ENCODE results near the gene SDR39U1.

SDR39U1 gene

DNA sequence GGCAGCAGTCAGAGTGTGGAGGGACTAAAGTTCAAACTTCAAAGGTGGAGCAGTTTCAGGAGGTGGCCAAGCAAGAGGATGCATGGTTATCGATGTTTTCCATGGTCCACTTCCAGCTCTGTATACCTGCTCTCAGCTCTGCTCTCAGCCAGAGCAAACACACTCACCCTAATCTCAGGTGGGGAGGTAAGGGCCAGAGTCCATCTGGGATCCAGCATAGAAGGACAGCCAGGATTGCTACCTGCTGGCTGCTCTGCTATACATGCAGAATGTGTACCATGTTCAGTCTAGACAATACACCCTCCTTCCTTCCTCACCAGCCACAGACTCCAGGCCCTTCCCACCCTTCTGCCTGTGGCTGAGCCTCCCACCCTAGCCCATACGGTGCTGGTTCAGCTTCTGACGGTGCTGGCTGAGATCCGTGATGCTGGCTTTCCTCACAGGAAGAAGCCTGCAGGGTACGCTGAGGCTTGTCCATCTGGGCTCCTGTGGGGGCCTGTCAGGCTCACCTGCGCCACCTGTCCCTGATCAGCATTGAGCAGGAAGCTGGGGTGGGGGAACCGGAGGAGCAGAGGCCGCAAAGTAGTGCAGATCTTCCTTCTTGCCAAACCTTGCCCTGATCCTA, 15.6 kb downstream of the SDR39U1 start:
- H3K4me3 ChIP-seq (ENCODE audit: low read length), result no peak overlapping the region
- TF ChIP-seq, protein P1, sequence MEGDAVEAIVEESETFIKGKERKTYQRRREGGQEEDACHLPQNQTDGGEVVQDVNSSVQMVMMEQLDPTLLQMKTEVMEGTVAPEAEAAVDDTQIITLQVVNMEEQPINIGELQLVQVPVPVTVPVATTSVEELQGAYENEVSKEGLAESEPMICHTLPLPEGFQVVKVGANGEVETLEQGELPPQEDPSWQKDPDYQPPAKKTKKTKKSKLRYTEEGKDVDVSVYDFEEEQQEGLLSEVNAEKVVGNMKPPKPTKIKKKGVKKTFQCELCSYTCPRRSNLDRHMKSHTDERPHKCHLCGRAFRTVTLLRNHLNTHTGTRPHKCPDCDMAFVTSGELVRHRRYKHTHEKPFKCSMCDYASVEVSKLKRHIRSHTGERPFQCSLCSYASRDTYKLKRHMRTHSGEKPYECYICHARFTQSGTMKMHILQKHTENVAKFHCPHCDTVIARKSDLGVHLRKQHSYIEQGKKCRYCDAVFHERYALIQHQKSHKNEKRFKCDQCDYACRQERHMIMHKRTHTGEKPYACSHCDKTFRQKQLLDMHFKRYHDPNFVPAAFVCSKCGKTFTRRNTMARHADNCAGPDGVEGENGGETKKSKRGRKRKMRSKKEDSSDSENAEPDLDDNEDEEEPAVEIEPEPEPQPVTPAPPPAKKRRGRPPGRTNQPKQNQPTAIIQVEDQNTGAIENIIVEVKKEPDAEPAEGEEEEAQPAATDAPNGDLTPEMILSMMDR (conservative IDR thresholded peaks at IDR 0.05; ENCODE audit: low read length), result no peak
- DNase-seq (ENCODE audit: low read depth), result no peak

DNA sequence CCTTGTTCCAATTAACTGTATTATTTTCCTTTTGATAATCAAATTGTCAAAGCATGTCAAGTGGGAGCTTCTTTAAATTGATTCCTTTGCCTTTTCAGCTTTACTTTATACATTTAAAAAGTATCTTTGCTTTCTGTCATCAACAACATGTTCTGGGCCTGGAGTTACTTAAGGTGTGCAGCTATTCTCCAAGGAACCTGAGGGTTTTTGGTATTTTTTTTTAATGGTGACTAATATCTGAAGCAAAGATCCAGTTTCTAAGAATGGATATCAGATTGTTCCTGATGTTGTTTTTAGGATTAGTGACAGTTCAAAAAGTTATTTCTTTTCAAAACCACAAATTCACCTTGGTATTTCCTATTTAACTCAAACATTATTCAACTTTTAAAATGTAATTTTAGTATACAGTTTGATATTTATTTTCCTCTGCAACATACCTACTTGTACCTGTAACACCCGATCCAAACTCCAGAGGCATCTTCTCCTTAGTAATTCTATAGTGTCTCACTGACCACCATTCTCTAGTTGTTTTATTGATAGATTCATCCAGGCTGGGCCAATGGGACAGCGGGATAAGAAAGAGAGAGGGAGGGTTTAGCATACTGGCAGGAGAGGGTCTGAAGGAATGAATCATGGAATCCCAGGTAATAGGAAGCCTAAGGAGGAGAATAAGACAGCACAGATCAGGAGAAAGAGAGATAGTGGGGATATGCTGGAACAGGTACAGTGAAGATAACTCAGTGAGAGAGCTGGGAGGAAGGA, 16.2 kb downstream of the SDR39U1 start:
- DNase-seq (ENCODE audit: low read depth), result no peak

DNA sequence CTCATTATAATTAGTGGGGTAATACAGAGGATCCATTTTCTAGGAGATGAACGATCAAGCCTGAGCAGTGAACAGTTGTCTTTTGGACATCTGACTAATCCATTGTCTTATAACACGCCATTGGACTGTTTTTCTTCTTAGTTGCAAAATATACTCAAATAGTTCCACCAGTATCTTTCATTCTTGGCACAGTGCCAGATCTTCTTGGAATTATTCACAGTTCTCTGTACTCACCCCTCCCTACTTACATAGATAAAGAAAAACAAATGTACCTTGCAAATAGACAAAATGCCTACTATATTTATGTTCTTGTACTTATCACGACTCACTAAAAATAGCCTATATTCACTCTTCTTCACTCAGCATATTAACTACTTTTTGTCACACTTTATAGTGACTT, 16.9 kb downstream of the SDR39U1 start:
- DNase-seq (ENCODE audit: low read depth), result peak; percentile 82
- H3K4me3 ChIP-seq (ENCODE audit: low read length), result no peak overlapping the region
- TF ChIP-seq, protein P1 (conservative IDR thresholded peaks at IDR 0.05; ENCODE audit: low read length), result no peak

More for the DNA sequence above, 16.2 kb downstream of the SDR39U1 start:
- H3K4me3 ChIP-seq (ENCODE audit: low read length), result no peak overlapping the region
- TF ChIP-seq, protein P1 (conservative IDR thresholded peaks at IDR 0.05; ENCODE audit: low read length), result no peak

DNA sequence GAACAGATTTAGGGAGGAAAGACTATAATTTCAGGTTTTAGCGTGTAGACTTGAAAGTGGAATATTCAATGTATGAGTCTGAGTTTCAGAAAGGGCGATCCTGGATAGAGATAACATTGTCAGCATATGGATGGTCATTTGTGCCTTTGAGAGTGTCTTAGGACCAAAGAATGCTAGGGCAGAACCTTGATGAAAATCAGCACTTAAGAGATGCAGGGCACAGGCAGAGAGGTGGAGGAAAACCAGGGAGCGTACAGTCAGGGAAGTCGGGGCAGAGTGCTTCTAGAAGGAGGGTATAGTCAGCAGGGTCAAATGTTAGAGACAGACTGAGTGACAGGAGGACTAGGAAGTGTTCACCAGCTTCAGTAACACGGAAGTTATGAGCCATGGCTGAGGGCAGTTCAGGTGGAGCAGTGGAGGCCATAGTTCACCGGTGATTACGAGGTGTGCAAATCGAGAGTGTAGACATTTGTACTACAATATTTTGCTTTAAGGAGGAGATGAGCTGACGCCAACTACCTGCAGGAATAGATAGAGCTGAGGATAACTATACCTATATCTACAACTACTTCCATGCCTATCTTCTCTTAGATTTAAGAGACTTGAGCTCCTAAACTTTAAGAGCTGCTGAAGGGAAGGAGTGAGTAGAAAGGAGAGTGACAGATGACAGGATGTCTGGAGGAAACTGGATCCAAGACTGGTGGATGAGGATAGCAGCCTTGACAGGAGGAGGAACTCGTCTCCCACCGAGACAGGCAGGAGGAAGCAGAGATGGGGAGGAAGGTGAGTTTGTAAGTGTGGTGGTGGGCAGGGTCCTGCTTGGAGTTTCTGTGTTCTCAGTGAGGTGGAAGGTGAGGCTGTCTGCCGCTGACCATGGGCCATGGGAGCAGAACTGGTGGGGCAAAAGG, 19.6 kb downstream of the SDR39U1 start:
- DNase-seq (ENCODE audit: low read depth), result no peak

DNA sequence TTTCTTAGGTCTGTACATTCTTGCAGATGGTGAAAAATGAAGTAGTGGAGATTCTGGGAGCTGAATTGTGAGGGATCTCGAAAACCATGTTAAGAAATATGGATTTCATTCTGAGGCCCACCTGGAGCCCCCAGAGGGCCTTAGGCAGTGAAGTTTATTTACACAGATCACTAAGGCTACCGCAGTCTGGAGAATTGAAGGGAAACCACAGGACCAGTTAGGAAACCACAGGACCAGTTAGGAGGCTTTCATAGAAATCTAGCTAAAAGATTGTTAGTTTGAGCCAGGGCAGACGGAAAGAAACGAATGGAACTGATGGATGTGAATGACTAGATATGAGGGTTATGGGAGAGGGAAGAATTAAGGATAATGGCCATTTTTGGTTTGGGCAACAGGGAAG, 20.3 kb downstream of the SDR39U1 start:
- TF ChIP-seq, protein P1 (conservative IDR thresholded peaks at IDR 0.05; ENCODE audit: low read length), result no peak
- no peak for DNase-seq (ENCODE audit: low read depth)
- H3K4me3 ChIP-seq (ENCODE audit: low read length), result no peak overlapping the region

More for the DNA sequence above, 19.6 kb downstream of the SDR39U1 start:
- TF ChIP-seq, protein P1 (conservative IDR thresholded peaks at IDR 0.05; ENCODE audit: low read length), result no peak
- no peak overlapping the region for H3K4me3 ChIP-seq (ENCODE audit: low read length)

DNA sequence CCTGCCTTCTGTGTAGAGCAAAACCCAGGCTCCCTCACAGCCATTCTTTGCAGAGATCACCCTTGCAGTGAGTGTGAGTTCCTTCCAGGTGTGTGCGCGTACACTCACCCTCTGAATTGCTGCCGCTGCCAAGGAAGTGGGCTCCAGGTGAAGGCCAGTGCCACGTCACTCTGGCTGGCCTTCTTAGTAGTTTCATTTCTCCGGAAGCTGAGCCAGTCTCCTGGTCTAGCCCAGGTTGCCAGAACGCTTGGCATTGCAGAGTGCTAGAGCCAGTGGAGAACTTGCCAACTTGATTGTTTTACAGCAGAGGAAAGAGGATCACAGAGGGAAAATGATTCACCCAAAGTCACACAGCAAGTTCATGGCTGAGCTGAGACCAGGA, 24.1 kb downstream of the SDR39U1 start:
- TF ChIP-seq, protein P1 (conservative IDR thresholded peaks at IDR 0.05; ENCODE audit: low read length), result no peak
- no peak overlapping the region for H3K4me3 ChIP-seq (ENCODE audit: low read length)
- peak; percentile 21 for DNase-seq (ENCODE audit: low read depth)

Data from AG10803 (cell line).